ENCODE results near the gene HIKESHI. TPM values are rescaled to one million over a fixed set of nuclear protein-coding genes. Genes with fewer than 3 reads are reported as not detected.
"Not testable (repeated sequence)": the region's sequence is repeated elsewhere in the genome, so short reads cannot be mapped to it uniquely, and the experiment has no call there.

Gene HIKESHI
- polyA plus RNA-seq, 4 donors, result 49.4 to 56.1 (median 52.2) TPM

DNA sequence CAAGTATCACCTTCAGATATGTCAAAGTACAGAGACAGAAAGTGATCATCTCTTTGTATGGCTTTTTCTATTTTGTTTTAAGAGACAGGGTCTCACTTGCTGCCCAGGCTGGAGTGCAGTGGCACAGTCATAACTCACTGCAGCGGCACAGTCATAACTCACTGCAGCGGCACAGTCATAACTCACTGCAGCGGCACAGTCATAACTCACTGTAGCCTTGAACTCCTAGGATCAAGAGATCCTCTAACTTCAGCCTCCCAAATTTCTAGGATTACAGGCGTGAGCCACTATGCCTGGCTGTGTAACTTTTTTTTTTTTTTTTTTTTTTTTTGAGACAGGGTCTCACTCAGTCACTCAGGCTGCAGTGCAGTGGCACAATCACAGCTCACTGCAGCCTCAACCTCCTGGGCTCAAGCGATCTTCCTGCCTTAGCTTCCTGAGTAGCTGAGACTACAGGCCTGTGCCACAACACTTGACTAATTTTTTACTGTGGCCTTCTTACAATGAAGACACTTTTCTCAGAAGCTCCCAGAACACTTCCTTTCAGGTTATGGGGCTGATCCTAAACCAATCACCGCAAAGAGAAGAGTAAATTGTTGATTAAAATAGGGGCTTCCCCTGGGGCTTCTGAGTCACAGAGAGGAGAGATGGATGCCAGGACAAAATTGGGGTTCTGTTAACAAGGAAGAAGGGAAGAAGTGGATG lies 9.0 kb upstream of the HIKESHI start:
- DNase-seq (ENCODE audit: low read depth in 4 of 4, low spot score in 3 of 4), result no peak

- DNase-seq (ENCODE audit: low read depth in 4 of 4, low spot score in 3 of 4), result no peak
These were observed 8.0 kb upstream of the HIKESHI start for GRCh38 chr11:86294026-86294425.

DNA sequence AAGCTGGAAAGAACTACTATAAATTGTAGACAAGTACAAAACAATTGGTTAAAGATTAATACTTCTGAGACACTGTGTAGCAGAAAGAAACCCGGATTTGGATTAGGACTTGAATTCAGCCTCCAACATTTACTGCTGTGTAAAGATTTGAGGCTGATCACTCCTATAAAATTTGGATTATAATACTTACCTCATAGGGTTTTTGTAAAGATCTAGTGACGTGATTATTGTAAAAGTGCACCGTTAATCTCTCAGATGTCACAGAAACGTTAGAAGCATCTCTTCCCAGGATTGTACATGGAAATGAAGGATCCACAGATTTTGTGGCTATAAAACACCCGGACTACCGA lies 323 bp upstream of the HIKESHI start:
- DNase-seq (ENCODE audit: low read depth in 4 of 4, low spot score in 3 of 4), result no peak

- no peak for DNase-seq (ENCODE audit: low read depth in 4 of 4, low spot score in 3 of 4)
These were observed 1.2 kb downstream of the HIKESHI start for GRCh38 chr11:86303257-86303656.

DNA sequence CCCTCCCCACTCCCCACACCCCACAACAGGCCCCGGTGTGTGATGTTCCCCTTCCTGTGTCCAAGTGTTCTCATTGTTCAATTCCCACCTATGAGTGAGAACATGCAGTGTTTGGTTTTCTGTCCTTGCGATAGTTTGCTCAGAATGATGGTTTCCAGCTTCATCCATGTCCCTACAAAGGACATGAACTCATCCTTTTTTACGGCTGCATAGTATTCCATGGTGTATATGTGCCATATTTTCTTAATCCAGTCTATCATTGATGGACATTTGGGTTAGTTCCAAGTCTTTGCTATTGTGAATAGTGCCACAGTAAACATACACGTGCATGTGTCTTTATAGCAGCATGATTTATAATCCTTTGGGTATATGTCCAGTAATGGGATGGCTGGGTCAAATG lies 6.7 kb downstream of the HIKESHI start:
- DNase-seq (ENCODE audit: low read depth in 4 of 4, low spot score in 3 of 4), result not testable (repeated sequence)

DNA sequence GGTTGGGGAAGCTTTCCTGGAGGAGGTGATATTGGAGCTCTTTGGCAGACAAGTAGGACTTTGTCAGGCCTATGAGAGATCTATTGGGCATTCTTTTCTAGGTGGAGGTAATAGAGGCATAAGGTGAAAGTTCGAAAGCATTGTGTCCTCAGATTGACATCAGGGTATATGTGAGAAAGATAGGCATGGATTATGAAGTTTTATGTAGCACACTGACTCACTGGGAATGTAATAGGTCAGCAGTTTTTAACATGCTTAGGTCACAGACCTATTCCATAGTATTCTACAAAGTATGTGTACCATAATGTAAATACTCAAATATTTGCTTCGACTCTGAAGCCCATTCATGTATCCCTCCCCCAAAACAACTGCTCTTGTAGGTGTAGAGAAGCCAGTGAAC lies 11.8 kb downstream of the HIKESHI start:
- no peak for DNase-seq (ENCODE audit: low read depth in 4 of 4, low spot score in 3 of 4)

DNA sequence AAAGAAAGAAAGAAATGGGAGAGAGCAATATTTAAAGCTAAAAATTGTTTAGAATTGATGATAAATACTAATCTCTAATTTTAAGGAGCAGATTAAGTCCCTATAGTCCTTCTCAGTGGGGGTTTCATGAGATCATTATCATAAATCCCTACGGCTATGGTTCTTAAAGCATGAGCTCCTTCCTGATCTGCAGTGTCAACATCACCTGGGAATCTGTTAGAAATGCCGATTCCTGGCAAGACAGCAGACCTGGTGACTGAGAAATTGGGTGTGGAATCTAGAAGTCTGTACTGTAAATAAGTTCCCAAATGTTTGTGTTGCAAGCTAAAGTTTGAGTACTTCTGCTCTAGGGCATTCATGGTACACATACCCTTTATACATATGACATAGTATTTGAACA lies 12.6 kb downstream of the HIKESHI start:
- DNase-seq (ENCODE audit: low read depth in 4 of 4, low spot score in 3 of 4), result no peak

DNA sequence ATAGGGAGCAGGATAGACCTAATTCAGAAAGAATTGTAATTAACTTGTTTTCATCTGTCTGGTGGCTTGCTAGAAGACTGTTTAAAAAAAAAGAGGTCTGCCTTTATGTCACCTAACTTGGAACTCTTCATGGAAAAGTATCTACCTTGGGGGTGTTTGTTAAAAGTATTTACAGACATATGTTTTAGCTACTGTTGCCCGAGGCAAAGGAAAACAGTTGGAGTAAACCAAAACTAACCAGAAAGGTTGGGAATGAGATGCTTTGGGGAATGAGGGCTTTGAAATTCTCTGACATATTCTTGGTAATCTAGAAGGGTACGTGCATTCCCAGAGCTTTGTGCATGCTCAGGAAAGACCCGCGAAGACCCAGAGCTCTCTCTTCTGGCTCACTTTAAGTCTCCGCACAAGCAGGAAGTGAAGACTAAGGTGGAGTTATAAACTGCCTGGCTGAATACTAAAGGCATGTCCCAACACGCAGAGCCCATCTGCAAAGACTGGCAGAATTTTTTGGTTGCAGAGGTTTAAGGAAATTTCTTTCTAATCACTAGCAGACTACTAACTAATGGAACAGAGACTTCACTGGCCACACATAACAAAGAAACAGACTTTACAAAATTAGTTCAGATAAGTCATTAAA lies 33.2 kb downstream of the HIKESHI start:
- no peak for DNase-seq (ENCODE audit: low read depth in 4 of 4, low spot score in 3 of 4)

DNA sequence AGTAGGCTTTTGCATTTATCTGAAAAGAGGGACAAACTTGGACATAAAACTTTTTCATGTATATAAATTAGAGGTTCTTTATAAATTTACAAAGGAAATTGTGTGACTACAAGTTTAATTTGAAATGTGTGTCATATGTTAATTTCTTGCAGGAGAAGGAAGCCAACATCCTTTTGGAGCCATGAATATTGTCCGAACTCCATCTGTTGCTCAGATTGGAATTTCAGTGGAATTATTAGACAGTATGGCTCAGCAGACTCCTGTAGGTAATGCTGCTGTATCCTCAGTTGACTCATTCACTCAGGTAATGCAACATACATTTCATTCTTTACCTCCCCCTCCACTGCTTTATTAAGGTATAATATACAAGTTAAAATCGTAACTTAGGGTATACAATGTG lies 35.2 kb downstream of the HIKESHI start:
- no peak for DNase-seq (ENCODE audit: low read depth in 4 of 4, low spot score in 3 of 4)

GRCh38 chr11:86341382-86341781 lies 39.3 kb downstream of the HIKESHI start:
- DNase-seq (ENCODE audit: low read depth in 4 of 4, low spot score in 3 of 4), result no peak

DNA sequence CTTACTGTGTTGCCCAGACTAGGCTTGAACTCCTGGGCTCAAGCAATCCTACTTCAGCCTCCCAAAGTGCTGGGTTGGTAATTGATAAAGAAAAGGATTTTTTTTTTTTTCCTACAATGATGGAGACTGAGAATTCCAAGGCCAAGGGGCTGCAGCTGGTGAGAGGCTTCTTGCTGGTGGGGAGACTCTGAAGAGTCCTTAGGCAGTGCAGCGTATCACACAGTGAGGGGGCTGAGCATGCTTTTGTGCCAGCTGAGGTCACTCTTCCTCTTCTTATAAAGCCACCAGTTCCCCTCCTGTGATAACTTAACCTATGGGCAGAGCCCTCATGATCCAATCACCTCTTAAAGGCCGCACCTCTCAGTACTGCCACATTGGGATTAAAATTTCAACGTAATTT lies 44.5 kb downstream of the HIKESHI start:
- DNase-seq (ENCODE audit: low read depth in 4 of 4, low spot score in 3 of 4), result no peak

- no peak for DNase-seq (ENCODE audit: low read depth in 4 of 4, low spot score in 3 of 4)
These were observed 53.2 kb downstream of the HIKESHI start for GRCh38 chr11:86355256-86355655.

GRCh38 chr11:86357412-86357811 lies 55.4 kb downstream of the HIKESHI start:
- not testable (repeated sequence) for DNase-seq (ENCODE audit: low read depth in 4 of 4, low spot score in 3 of 4)

DNA sequence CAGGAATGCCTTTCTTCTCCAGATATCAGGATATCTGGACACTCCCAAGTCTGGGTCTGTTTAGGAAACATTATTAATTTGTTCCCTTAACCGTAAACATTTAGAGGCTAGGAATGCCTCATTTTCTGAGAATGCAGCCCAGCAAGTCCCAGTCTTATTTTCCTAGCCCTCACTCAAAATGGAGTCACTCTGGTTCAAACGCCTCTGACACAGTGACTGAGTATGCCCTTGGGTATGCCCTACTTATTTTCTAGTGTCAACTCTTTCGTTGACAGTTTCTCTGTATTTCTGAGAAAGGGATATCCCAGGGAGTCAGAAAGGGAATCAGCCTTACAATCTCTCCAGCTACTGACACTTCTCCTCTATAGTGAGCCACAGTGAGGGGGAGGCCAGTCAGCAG lies 56.7 kb downstream of the HIKESHI start:
- no peak for DNase-seq (ENCODE audit: low read depth in 4 of 4, low spot score in 3 of 4)

DNA sequence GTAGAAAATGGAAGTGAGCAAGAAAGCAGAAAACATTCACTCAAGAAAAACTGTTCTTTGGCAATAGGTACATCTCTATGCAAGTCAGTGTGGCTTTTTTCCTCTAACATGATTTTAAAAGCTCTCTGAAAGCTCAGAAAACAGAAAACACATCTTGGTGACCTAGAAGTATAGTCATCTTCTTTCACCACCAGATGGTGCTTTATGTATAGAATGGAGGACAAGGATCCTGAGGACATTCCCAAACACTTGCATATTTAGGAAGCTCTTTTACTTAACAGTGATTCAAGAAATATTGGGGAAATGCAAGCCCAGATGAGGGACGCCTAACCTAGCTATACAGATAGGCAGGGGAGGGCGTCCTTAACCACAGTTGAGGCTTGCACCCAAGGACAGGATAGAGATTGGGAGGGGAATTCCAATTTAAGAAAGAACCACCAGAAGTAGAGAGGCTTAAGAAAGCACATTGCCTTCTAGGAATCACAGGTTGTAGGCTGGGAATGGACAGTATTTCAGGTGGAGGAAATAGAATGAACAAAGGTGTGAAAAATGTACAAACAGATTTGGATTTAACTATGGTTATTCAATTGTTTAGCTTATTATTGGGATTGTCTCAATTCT lies 58.8 kb downstream of the HIKESHI start:
- DNase-seq (ENCODE audit: low read depth in 4 of 4, low spot score in 3 of 4), result no peak

DNA sequence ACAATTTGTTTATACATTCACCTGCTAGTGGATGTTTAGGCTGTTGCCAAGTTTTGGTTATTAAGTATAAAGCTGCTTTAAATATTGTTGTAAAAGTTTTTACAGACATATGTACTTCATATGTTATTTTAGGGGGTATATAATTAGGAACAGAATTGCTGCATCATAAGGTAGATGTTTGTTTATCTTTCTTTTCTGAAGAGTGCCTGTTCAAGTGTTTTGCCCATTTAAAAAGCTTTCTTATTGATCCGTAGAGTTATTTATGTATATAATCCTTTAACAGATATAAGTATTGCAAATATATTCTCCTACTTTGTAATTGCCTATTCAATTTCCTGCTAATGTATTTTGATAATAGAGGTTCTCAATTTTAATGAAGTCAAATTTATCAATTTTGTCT lies 61.4 kb downstream of the HIKESHI start:
- DNase-seq (ENCODE audit: low read depth in 4 of 4, low spot score in 3 of 4), result no peak

GRCh38 chr11:86365546-86365945 lies 63.5 kb downstream of the HIKESHI start:
- DNase-seq (ENCODE audit: low read depth in 4 of 4, low spot score in 3 of 4), result no peak

DNA sequence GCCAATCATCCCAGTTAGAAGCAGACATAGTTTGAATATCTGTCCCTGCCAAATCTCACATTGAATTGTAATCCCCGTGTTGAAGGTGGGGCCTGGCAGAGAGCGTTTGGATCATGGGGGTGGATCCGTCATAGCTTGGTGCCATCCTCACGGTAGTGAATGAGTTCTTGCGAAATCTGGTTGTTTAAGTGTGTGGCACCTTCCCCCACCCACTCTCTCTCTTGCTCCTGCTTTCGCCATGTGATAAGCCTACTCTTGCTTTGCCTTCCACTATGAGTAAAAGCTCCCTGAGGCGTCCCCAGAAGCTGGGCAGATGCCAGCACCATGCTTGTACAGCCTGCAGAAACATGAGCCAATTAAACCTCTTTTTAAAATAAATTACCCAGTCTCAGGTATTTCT lies 67.6 kb downstream of the HIKESHI start:
- DNase-seq (ENCODE audit: low read depth in 4 of 4, low spot score in 3 of 4), result no peak

- no peak for DNase-seq (ENCODE audit: low read depth in 4 of 4, low spot score in 3 of 4)
These were observed 68.1 kb downstream of the HIKESHI start for GRCh38 chr11:86370171-86370570.

DNA sequence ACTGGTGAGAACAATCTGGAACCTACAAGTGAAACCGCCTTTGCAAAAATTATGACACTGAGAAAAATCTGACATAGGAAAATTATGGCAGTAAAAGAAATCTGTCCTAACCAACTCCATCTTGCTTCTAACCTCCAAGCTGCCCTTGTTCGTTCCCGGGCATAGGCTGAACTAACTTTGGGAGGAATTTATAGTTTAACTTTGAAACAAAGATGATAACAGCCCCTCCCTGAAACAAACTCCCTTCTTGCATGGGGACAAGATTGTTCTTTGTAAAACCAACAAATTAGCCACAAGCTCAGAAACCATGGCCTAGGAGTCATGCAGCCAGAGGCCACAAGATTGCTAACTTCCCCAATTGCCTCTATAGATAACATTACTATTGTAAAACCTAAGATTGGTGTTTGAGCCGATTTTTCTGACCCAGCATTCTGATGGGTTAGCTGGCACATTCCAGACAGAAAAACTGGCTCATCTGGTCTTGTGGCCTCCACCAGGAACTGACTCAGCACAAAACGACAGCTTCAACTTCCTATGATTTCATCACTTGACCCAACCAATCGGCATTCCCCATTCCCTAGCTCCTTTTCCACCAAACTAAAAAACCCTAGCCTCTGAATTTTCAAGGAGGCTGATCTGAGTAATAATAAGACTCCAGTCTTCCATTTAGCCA lies 69.0 kb downstream of the HIKESHI start:
- DNase-seq (ENCODE audit: low read depth in 4 of 4, low spot score in 3 of 4), result no peak

DNA sequence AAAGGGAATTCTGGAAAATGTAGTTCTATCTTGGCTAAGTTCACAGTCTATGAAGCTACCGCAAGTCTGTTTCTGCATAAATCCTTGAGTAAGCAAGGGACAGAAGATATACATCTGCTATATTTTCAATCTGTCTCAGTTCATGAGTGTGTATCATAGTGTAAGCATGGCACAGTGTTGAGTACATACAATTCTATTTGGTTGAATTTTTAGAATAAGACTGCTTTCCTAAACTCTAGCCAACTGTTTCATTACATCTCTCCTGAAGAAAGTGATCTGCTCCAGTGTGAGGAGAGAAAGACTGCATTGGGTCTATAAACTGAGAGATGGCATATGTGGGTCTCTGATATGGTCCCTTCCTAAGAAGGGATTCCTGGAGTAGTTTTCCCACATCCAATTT lies 70.0 kb downstream of the HIKESHI start:
- DNase-seq (ENCODE audit: low read depth in 4 of 4, low spot score in 3 of 4), result no peak

DNA sequence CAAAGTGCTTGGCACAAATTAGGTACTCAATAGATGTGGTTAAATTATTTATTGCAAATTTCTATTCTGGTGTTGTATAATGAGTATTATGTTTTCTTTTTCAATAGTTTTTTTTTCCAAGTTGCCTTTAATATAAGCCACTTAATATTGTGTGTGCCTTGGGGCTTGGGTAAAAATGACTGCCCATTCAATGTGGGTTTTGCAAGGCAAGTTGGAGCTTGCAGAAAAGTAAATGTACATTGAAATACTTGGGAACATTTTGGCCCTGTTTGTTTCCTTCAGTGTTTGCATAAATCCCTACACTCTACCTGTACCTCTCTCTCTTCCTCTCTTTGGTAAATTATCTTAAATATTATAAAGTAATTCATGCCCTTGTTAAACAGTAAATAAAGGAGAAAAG lies 70.5 kb downstream of the HIKESHI start:
- no peak for DNase-seq (ENCODE audit: low read depth in 4 of 4, low spot score in 3 of 4)

All from right renal pelvis (tissue), 4 donors.